HG03342 (cell line): ENCODE measurements around the gene USP40.

Experiments used
- ATAC-seq: cut with Tn5 transposase; IDR thresholded peaks from one replicate; pipeline ENCODE4 v1.9.1; 2021; ENCODE audit warnings: mild to moderate bottlenecking, moderate library complexity; ENCODE audit not compliant: unreplicated experiment

Gene USP40

DNA sequence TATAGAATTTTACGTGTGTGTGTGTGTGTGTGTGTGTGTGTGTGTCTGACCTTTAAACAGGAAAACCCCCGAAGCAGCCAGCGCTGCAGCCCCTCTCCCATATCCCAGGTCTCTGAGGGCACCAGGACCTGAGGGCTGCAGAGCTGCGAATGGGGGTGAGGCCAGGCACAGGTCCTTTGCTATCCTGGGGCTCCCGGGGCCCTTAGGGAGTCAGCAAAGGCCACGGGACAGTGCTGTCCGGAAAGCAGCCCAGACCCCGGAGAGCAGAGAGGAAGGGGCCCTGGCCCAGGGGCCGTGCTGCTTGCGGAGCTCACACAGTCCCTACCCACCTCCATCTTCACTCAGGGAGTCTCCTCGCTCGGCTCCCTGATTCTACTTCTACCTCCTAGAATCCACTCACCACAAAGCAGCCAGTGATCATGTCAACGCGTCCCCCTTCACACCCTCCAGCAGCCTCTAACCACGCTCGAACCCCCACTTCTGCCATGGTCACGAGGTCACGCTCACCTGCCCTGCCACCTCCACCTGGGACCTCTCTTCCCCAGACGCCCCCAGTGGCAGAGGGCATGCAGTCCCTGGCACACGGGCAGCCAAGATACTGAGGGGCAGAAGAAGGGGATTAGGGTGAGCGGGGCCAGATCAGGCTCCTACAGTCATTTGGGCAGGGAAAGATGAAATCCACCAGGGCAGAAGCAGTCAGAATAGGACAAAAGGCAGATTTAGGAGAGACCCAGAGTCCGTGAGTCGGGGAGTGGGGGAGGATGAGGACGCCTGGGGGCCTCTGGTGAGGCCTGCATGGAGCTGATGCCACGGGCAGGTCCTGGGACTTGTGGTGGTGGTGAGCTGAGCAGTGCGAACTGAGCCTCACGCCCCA is 86.7 kb downstream of the USP40 start:
- no peak for ATAC-seq

DNA sequence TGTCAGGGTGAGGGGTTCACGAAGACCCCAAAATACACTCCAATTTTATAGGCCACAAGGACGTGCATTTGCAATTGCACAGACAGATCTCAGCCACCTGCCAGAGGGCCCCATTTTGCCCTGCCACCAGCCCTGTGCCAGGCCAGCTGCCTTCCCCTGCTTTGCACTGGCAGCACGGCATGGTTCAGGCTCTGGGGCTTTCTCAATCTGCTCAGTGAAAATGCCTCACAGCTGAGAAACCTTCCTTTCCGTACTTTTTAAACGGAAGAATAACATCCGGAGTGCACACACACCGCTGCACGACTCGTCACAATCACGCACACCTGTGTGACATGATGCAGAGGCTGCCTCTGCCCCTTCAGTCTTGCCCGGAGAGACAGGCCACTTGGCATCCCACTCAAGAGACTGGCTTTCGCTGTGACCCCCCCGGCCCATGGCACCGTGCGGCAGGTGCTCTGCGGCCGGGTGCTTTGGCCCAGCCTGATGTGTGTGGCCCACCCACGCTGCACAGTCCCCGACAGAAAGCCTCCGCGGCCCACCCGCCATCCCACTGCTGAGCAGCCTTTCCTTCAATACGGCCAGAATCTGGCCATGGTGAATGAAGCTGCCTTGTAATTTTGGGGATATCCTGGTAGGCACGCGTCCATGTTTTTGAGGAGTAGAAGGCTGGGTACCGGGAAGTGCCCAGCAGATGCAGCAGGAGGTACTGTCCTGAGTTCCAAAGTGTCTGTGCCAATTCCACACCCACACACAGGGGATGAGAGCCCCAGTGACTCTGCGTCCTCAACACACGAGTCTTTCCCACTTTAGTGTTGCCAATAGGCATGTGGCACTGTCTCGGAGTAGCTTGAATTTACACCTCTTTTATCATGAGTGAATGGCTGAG is 88.8 kb downstream of the USP40 start:
- no peak for ATAC-seq

DNA sequence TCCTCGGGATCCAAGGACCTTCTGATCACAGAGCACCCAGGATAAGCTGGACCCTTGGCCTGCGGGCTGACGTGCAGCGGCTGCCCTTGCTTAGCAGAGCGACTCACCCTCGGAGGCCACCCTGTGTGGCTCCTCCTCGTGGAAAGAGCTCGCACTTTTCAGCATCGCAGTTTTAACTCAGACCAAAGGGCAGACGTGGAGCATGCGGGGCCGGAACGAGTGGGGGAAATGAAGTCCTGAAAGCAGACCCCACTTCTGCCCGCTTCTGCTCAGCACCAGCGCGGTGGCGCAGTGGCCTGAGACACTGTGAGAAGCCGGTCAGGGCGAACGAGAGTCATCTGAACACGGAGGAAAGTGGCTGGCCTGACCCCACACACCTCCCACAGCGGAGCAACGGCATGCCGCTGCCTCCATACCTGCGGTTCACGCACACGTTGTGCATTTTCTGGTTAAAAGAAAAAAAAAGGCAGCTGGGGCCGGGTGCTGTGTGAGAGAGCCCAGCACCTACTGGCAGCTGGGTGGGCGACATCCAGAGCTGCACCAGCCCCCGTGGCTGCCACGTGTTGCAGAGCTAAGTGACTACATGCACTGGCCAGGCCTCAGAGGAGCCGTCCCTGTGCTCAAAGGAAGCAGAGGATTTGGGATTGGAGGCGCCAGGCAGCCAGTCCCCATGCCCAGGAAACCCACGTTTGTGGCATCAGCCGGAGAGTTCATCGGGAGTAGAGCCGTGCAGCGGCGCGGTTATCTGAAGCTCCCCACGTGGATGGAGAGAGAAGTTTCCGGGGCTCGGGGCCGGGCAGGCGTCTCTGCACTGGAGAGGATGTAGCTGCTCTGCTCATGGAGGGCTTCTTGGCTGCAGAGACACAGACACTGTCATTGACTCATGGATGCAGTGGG is 89.7 kb downstream of the USP40 start:
- ATAC-seq: no peak

DNA sequence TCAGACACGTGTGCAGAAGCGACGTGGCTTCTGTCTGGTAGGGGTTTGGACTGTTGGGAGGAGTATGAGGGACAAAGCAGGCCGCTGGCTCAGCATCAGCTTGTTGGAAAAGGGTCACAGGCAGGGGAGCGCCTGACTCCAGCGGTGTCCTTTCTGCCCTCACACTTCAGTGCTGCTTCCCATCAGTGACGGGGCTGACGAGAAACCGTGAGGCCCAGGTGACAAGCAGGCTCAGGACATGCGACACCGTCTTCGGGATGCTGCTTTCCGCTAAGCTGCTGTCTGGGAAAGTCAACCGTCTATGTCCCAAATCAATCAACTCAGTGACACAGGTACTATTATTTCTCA is 90.5 kb downstream of the USP40 start:
- no peak for ATAC-seq

DNA sequence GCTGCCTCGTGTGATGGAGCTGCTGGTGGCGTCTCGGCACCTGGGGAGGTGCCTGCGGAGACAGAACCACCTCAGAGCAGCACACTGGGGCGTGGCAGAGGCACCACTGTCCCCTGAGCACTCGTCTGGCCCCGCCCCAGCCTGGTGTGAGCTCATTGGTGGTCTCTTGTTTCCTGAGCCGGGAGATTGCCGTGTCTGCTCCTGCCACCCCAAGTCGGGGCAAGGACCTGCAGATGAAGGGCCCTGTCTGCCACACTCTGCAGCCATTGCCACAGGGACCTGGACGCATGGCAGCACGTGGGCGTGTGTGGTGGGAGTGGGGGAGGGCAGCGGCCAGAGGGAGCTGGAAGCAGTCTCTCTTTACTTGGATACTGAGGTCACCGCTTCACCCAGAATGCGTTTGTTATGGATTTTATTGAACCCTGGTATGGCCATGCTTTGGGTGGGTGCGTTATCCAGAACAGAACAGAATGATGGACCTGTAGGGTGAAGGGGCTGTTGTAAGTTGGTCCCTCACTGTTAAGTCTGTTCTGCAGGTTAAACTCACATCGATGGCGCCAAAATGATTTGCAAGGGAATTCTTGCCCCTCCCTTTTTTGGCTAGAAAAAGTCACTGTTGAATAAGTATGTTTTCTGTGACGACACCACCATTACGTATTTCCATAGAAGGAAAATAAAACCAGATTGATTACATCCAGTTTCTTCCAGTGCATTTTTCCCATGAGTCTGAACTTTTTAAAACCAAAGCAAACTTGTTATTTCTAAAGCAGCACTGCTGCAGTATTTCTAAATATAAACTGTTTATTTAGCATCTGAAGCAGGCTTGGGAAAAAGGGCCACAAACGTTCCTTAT is 92.0 kb downstream of the USP40 start:
- ATAC-seq: no peak

DNA sequence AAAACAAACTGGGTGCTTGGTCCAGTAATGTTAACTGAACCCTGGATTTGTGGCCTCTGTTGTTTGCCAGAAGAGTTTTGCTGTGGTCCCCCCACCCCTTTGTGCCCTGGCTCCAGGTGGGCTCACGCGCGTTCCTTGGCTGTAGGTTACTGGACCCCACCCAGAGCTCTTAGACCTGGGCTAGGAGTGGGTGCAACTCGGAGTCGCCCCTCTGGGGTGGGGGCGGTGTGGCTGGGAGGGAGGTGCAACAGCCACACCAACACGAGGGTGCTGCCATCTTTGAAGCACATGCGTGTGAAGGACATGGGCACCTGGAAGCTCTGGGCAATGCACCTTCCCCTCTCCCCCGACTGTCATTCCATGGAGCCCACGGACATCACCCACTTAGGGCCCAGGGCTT is 92.7 kb downstream of the USP40 start:
- no peak for ATAC-seq

DNA sequence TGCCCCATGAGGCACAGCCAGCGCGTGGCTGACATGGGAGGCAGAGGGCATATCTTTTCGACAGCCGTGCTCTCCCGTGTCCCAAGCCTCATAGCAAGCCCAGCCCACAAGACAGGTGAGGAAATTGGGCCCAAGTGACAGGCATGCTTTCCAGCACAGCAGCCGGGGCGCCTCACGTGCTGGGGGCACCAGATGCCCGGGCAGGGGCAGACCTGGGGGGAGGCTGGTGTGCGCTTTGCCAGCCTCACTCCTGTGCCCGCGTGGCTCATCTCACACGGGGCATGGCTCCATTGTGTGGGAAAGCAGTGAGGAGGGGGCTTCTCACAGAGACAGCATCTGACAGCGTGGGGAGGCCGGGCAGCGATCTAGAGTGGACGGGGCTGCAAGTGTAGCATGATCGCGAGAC is 93.2 kb downstream of the USP40 start:
- ATAC-seq: no peak

DNA sequence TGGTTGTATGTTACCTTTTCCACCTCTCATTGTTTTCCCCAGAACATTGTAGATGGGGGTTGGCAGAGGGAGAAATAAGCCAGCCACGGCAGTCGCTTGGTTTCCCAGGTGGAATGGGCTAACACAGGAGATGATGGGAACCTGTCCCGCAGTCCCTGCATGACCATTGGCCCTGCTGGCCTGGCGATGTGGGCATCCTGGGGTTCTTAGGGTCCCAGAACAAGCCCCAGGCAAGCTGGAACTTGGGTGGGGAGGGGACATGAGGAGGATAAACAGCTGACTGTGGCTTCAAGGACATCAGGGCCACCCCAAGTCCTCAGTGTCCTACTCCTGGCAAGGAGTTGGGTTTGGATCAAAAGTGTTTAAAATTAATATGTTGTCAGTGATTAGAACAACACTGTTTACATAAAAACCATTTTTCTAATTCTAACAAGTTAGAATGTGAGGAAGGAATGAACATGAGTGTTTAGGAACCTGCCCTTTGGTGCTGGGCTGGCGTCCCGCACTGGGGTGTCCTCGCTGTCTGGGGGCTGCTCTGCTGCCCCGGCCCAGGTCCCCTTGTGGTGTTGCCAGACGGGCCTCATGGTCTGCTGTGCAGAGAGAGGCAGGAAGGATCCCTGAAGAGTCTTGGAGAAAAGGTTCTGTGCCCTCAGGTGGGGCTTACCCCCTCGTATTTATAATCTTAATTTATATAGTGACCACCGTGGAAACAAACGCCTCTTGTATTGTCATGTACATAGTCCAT is 95.1 kb downstream of the USP40 start:
- no peak for ATAC-seq

DNA sequence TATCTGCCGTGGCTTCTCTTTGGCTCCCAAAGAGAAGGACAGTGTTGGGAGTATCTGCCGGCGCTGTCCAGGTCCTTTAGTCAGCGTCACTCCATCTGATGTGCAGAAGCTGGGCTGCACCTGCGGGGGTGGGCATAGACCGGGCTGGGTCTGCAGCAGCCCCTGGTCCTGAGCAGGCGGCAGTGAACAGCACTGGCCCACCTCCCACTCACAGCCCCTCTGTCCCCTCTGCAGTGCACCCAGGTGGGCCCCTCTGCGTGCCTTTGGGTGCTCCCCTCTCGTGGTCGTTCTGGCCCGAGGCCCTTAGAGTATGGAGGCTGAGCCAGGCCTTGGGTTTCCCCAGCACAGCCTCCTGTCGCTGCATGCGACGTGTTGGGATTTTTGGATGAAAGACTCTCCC is 95.7 kb downstream of the USP40 start:
- ATAC-seq: no peak

DNA sequence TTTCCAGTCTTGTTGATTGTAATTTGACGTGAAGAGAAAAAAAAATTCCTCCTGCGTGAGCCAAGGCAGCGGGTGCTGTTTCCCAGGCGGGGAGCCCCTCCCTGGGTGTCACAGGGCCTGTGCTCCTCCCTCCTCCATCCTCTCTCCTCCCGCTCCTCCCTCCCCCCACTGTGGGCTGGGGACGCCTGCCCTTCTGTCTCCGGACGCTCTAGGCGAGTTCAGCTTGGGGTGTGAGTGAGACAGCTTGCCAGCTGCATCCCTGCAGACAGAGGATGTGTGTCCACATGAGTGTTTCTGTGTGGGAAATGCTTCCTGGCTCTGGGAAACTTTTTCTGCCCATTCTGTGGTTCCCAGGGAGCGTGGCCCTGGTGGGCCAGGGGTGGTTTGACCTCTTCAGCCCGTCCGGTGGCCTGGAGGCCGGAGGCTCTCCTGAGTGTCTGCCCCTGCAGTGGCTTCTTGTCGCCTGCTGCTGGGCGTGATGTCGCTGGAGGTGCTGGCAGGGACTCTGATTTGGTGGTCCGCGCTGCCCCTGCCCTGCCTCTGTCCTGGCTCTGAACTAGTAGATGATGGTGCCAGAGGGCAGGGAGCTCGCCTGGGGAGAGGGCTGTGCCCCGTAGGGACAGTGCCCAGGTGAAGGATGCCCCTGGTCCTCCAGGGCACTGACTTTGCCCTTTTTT is 96.4 kb downstream of the USP40 start:
- no peak for ATAC-seq

DNA sequence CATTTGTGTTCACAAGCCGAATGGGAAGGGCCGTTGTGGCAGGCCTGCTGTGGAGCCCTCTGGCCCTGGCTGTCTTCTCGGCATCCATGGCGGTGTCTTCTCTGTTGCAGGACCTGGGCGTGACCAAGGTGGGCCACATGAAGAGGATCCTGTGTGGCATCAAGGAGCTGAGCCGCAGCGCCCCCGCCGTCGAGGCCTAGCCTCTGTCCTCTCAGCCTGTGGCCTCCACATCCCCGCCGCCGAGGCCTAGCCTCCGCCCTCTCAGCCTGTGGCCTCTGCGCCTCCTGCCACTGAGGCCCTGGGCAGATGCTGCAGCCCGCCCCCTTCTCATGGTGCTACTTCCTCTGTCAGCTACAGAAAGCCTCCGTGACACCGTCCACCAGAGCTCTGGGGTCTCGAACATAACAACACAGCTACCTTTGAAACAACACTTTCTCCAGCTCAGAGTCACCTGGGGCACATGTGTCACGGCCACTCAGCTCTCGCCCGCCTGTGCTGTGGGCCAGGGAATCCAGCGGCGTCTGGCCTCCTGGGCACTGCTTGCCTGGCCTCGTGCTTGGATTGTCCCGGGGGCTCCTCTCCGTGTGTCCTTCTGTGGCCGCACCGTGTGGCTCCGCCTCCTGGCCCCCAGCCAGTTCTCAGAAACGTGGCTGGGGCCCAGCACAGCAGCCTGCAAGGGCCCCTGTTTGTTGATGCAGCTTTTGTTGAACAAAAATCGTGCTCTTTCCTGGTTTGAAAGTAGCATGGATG is 97.1 kb downstream of the USP40 start:
- ATAC-seq: no peak

DNA sequence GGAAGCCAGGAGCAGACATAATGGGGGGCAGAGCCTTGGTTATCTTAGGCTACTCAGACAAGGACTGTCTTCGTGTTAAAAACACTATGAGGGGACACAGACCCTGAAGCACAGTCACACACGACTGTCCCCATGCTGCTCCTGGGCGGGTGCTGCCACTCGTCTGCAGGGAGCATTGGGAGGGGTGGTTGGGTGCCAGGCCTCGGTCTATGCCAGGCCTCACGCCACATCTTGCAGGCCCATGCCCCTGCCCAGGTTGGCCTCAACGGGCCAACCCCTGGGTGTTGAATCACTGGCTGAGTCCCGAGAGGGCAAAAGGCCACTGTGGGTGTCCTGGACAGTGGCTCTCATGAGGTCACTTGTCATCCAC is 97.9 kb downstream of the USP40 start:
- ATAC-seq: no peak

DNA sequence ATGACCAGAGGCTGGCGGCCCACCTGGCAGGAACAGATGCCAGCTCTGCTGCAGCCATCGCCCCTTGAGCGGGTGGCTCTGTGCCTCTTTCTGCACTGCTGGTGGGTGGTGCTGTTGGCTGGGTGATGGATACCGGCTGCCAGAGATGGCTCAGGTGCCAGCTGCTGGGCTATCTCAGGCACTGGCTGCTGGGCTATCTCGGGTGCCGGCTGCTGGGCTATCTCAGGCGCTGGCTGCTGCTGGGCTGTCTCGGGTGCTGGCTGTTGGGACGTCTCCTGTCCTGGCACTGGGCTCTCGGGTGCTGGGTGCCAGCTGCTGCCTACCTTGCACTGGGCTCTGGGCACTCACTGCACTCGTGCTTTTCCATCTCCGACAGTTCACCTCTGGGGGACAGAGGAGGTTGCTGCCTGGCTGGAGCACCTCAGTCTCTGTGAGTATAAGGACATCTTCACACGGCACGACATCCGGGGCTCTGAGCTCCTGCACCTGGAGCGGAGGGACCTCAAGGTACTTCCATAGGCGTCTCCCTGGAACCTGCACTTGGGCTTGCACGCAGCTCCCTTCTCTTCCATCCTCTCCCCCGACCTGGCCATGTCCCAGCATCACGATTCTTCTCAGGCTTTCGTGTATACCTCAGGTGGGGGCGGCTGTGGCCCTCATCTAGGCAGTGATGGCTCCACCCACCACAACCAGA is 98.4 kb downstream of the USP40 start:
- no peak for ATAC-seq

DNA sequence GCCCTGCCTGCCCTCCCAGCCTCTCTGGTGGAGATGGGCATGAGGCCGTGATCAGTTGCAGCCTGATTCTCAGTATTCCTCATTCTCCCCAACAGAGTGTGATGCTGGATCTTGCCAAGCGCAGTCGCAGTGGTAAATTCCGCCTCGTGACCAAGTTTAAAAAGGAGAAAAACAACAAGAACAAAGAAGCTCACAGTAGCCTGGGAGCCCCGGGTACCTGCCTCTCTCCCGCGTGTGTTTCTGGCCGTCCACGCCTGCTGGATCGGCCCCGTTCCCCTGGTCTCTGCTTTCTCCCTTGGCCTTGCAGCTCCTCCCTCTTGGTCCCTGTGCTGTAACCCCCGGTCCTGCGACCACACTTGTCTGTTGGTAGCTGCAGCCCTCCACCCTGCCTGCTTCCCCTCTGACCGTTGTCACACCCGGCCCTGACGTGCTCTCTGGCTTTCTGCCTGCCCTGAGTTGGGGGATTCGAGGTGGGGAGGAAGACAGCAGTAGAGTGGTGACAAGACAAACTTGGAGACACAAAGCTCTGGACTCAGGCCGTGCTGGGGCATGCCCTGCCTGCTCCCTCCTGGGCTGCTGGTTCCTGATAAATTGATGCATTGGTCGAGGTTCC is 99.5 kb downstream of the USP40 start:
- ATAC-seq: no peak

DNA sequence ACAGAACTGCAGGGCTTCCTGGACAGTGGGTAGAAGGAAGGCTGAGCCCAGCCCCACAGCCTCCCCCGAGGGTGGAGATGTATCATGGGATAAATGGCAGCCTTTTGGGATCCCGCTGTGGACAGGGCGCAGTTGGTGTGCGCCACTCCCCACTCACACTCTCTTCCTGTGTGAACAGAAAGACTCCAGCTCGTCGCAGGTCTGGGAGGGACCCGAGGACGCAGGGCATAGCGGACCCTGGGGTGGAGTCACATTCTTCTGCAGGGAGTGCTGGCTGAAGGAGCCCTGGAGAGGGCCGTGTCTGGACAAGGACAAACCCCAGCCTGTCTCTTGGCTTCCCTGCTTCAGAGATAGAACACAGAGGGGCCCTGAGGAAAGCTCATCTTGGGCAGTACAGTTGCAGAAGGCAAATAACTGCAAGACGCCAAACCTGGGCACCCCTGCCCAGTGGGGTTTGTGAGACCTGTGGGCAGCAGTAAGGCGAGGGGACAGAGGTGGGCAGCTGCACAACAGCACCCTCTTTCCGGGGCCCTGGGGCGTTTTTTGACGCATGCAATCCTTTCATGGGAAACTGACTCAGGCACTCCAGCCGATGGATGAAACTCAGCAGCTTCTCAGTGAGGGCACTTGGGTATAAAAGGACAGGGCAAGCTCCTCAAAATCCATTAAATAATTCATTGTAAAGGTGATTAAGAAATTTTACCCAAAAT is 101.9 kb downstream of the USP40 start:
- no peak for ATAC-seq

DNA sequence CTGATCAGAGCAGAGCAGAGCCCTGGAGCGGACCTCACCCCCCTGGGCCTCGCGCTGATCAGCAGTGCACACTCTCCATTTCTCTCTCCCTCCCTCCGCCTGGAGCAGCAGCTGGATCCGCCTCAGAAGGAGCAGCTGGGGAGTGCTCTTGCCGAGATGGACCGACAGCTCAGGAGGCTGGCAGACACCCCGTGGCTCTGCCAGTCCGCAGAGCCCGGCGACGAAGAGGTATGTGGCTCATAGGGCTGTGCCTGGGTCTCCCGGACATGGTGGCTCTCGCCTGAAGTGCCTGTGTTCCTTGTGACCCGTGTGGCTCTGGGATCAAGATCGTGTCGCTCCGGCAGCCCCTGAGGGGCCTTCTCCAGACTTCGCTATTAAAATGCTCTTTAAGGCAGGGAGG is 102.5 kb downstream of the USP40 start:
- ATAC-seq: no peak

DNA sequence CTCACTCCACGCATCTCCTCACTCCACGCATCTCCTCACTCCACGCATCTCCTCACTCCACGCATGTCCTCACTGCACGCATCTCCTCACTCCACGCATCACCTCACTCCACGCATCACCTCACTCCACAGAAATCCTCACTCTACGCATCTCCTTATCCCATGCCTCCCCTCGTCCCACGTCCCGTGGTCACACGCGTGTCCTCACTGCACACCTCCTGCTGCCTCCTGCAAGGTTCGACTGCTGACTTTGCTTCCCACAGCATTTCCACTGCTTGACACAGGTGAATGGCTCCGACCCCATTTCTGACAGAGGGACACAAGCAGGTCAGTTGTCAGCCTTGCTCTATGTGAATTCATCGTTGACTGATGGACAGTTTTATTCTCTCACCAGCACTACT is 103.0 kb downstream of the USP40 start:
- no peak for ATAC-seq
